ENCODE results near the gene RAB39B.
"Not testable (repeated sequence)": the region's sequence is repeated elsewhere in the genome, so short reads cannot be mapped to it uniquely, and the experiment has no call there.

Gene RAB39B

GRCh38 chrX:155263854-155264628 lies at the start of gene RAB39B:
Gene RAB39B, minus strand, starts transcription at chrX:155264491. Its CDS starts 203 bp downstream, at chrX:155264288.
- DNase-seq: peak; percentile 41 to 51

- DNase-seq: no peak
These were observed 49.5 kb upstream of the RAB39B start for GRCh38 chrX:155313766-155314165.

GRCh38 chrX:155293771-155294170 lies 29.5 kb upstream of the RAB39B start:
- no peak for DNase-seq

- DNase-seq: no peak
These were observed 15.6 kb upstream of the RAB39B start for GRCh38 chrX:155279873-155280272.

GRCh38 chrX:155270969-155271368 lies 6.7 kb upstream of the RAB39B start:
- DNase-seq: no peak

GRCh38 chrX:155267995-155268394 lies 3.7 kb upstream of the RAB39B start:
- DNase-seq: not testable (repeated sequence)

GRCh38 chrX:155266439-155266838 lies 2.1 kb upstream of the RAB39B start:
- DNase-seq: no peak

- DNase-seq: peak; percentile 14 to 20
These were observed 1.1 kb downstream of the RAB39B start for GRCh38 chrX:155262970-155263754.

GRCh38 chrX:155259752-155260151 lies 4.5 kb downstream of the RAB39B start:
- no peak for DNase-seq

- no peak for DNase-seq
These were observed 12.9 kb downstream of the RAB39B start for GRCh38 chrX:155251391-155251790.

- no peak for DNase-seq
These were observed 16.8 kb downstream of the RAB39B start for GRCh38 chrX:155247497-155247896.

- no peak for DNase-seq
These were observed 17.5 kb downstream of the RAB39B start for GRCh38 chrX:155246748-155247147.

- DNase-seq: peak; percentile 76 to 83
These were observed 22.0 kb downstream of the RAB39B start for GRCh38 chrX:155242300-155242699.

GRCh38 chrX:155237719-155238118 lies 26.6 kb downstream of the RAB39B start:
- no peak for DNase-seq

- DNase-seq: no peak
These were observed 28.4 kb downstream of the RAB39B start for GRCh38 chrX:155235891-155236290.

GRCh38 chrX:155231163-155231562 lies 33.1 kb downstream of the RAB39B start:
- DNase-seq: no peak

- no peak for DNase-seq
These were observed 38.5 kb downstream of the RAB39B start for GRCh38 chrX:155225774-155226173.

GRCh38 chrX:155223746-155224145 lies 40.5 kb downstream of the RAB39B start:
- not testable (repeated sequence) for DNase-seq

- no peak for DNase-seq
These were observed 42.9 kb downstream of the RAB39B start for GRCh38 chrX:155221351-155221750.

- DNase-seq: no peak
These were observed 45.5 kb downstream of the RAB39B start for GRCh38 chrX:155218777-155219176.

GRCh38 chrX:155216940-155217440 lies 47.3 kb downstream of the RAB39B start:
- DNase-seq: no peak

- peak; percentile 83 to 84 for DNase-seq
These were observed 47.9 kb downstream of the RAB39B start, which contains the start of gene VBP1 for GRCh38 chrX:155216179-155216939. Gene VBP1, plus strand, starts transcription at chrX:155216460. Its CDS starts 23 bp downstream, at chrX:155216483.

Measured in AML-193 (cell line).